ENCODE measurements around the gene SCRT2. TPM values are rescaled to one million over a fixed set of nuclear protein-coding genes. Genes with fewer than 3 reads are reported as not detected.

SCRT2 gene
- total RNA-seq, 3 donors from 2014 or later = not detected

DNA sequence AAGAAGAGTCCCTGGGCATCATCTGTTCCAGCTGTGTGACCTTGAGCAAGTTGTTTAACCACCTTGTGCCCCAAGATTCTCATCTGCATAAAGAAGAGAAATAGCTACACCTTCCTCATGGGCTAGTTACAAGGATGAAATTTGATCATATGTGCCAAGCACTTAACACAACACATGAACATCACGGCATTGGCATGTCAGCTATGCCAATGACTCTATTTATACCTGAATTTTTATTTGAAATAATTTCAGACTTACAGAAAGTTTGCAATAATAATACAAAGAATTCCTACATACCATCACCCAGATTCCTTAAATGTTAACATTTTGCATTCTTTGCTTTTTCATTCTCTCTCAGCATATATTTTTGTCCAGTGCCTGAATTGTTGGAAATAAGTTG lies 44.5 kb downstream of the SCRT2 start:
- ATAC-seq = no peak
- H3K36me3 ChIP-seq (ENCODE audit: low read depth) = no peaks in the 10 kb centered on the region
- intact Hi-C loops (cut with DNase I, micrococcal nuclease) = no loop called here
- TF ChIP-seq CTCF (IDR thresholded peaks at IDR 0.05) = no peak
- no peaks in the 10 kb centered on the region for H3K9me3 ChIP-seq
- no peaks in the 10 kb centered on the region for H3K4me1 ChIP-seq (ENCODE audit: low read depth)
- H3K4me3 ChIP-seq = no peak overlapping the region
- DNase-seq = no peak

- H3K4me3 ChIP-seq = no peak overlapping the region
- no peak for ATAC-seq
- intact Hi-C loops (cut with DNase I, micrococcal nuclease) = no loop called here
Measured at GRCh38 chr20:626579-626978, 49.0 kb downstream of the SCRT2 start.

GRCh38 chr20:625360-625932 lies 50.2 kb downstream of the SCRT2 start:
- ATAC-seq (no peak), DNase-seq (no peak)
- TF ChIP-seq CTCF (IDR thresholded peaks at IDR 0.05) = no peak
- Histone ChIP-seq H3K4me3 (no peak overlapping the region), H3K9me3 (no peaks in the 10 kb centered on the region), H3K4me1 (ENCODE audit: low read depth) (no peaks in the 10 kb centered on the region), H3K36me3 (ENCODE audit: low read depth) (no peaks in the 10 kb centered on the region)
- intact Hi-C loops (cut with DNase I, micrococcal nuclease) = no loop called here

More at GRCh38 chr20:626579-626978, 49.0 kb downstream of the SCRT2 start:
- TF ChIP-seq CTCF (IDR thresholded peaks at IDR 0.05) = no peak
- no peaks in the 10 kb centered on the region for H3K9me3 ChIP-seq
- no peak for DNase-seq
- no peaks in the 10 kb centered on the region for H3K4me1 ChIP-seq (ENCODE audit: low read depth)
- no peaks in the 10 kb centered on the region for H3K36me3 ChIP-seq (ENCODE audit: low read depth)

- DNase-seq = no peak
- ATAC-seq = no peak
- H3K4me3 ChIP-seq = no peak overlapping the region
- no peaks in the 10 kb centered on the region for H3K36me3 ChIP-seq (ENCODE audit: low read depth)
- no peaks in the 10 kb centered on the region for H3K4me1 ChIP-seq (ENCODE audit: low read depth)
- no peaks in the 10 kb centered on the region for H3K9me3 ChIP-seq
- no peak for TF ChIP-seq CTCF (IDR thresholded peaks at IDR 0.05)
- intact Hi-C loops (cut with DNase I, micrococcal nuclease) = no loop called here
Measured at GRCh38 chr20:623704-624103, 51.9 kb downstream of the SCRT2 start.

DNA sequence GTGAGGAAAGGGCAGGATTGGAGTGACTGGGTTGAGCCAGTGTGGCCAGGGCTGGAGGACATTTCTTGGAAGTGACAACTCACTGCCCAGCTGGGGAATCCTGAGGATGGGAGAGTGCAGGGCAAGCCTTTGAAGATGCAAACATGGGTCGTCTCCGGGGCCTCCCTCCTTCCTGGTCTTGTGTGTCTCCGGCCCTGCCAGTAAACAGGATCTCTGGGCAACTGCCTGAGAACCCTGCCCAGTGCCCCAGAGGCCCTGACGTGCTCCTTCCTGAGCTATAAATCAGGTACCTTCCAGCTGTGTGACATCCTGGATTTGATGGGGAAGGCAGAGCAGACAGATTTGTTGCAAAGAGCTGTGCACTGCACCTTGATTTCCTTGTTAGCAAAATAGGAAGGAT lies 52.6 kb downstream of the SCRT2 start:
- Histone ChIP-seq H3K36me3 (ENCODE audit: low read depth) (no peaks in the 10 kb centered on the region), H3K4me3 (no peak overlapping the region), H3K4me1 (ENCODE audit: low read depth) (no peaks in the 10 kb centered on the region), H3K9me3 (no peaks in the 10 kb centered on the region)
- TF ChIP-seq CTCF (IDR thresholded peaks at IDR 0.05) = no peak
- ATAC-seq (no peak), DNase-seq (no peak)
- intact Hi-C loops (cut with DNase I, micrococcal nuclease) = no loop called here

DNA sequence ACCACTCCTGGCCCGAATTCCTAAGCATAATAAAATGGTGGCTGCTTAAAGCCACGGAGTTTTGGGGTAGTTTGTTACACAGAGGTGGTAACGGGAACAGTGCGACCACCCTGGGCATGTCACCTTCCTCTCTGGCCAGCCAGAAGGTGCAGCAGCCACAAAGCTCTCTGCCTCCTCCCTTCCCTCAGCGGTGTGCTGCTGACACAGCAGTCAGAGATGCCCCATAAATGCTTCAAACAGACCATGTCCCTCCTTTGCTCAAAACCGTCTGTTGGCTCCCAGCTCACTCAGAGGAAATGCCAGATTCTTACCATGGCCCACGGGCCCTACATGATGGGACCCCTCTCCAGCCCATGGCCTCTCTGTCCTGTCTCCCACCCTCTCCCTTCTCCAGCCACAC lies 53.4 kb downstream of the SCRT2 start:
- H3K4me1 ChIP-seq (ENCODE audit: low read depth) = no peaks in the 10 kb centered on the region
- DNase-seq = no peak
- TF ChIP-seq CTCF (IDR thresholded peaks at IDR 0.05) = no peak
- no peak for ATAC-seq
- H3K36me3 ChIP-seq (ENCODE audit: low read depth) = no peaks in the 10 kb centered on the region
- H3K4me3 ChIP-seq = no peak overlapping the region
- H3K9me3 ChIP-seq = no peaks in the 10 kb centered on the region
- intact Hi-C loops (cut with DNase I, micrococcal nuclease) = no loop called here
